GM21423 (cell line): Measurements from ENCODE around the gene LRRN4.
"Not testable (repeated sequence)": the region's sequence is repeated elsewhere in the genome, so short reads cannot be mapped to it uniquely, and the experiment has no call there.

Source experiments
- ATAC-seq: cut with Tn5 transposase; IDR thresholded peaks from one replicate; pipeline ENCODE4 v1.9.1; 2021; ENCODE audit warnings: mild to moderate bottlenecking, moderate library complexity; ENCODE audit not compliant: unreplicated experiment

LRRN4 gene

GRCh38 chr20:6060213-6060612, 6.4 kb upstream of the LRRN4 start:
- ATAC-seq = no peak

- no peak for ATAC-seq
Observed at GRCh38 chr20:6058684-6059295, 4.9 kb upstream of the LRRN4 start.

GRCh38 chr20:6057691-6058090, 3.8 kb upstream of the LRRN4 start:
- ATAC-seq = no peak

- ATAC-seq = no peak
Observed at GRCh38 chr20:6057139-6057538, 3.3 kb upstream of the LRRN4 start.

GRCh38 chr20:6055981-6056569, 2.2 kb upstream of the LRRN4 start:
- no peak for ATAC-seq

- ATAC-seq = no peak
Observed at GRCh38 chr20:6055161-6055783, 1.4 kb upstream of the LRRN4 start.

GRCh38 chr20:6054689-6055051, 810 bp upstream of the LRRN4 start:
- not testable (repeated sequence) for ATAC-seq

- no peak for ATAC-seq
Observed at GRCh38 chr20:6053064-6053775, 640 bp downstream of the LRRN4 start.

- no peak for ATAC-seq
Observed at GRCh38 chr20:6051505-6051904, 2.4 kb downstream of the LRRN4 start.

- no peak for ATAC-seq
Observed at GRCh38 chr20:6048391-6048790, 5.5 kb downstream of the LRRN4 start.

- ATAC-seq = no peak
Observed at GRCh38 chr20:6046432-6046831, 7.4 kb downstream of the LRRN4 start.

GRCh38 chr20:6045566-6045965, 8.3 kb downstream of the LRRN4 start:
- no peak for ATAC-seq

- no peak for ATAC-seq
Observed at GRCh38 chr20:6044115-6044514, 9.7 kb downstream of the LRRN4 start.

- no peak for ATAC-seq
Observed at GRCh38 chr20:6041808-6042265, 12.0 kb downstream of the LRRN4 start.

- ATAC-seq = no peak
Observed at GRCh38 chr20:6040958-6041807, 12.7 kb downstream of the LRRN4 start.

- ATAC-seq = no peak
Observed at GRCh38 chr20:6040540-6040939, 13.3 kb downstream of the LRRN4 start.

GRCh38 chr20:6039766-6040165, 14.1 kb downstream of the LRRN4 start:
- ATAC-seq = no peak

GRCh38 chr20:6038256-6038655, 15.6 kb downstream of the LRRN4 start:
- ATAC-seq = no peak

GRCh38 chr20:6037082-6037481, 16.8 kb downstream of the LRRN4 start:
- ATAC-seq = no peak

- ATAC-seq = no peak
Observed at GRCh38 chr20:6036213-6036612, 17.6 kb downstream of the LRRN4 start.
